DMS153 treated with DMSO at 0.1 percent for 48 hours (cell line): Measurements from ENCODE around the gene ADCY5.

Source experiments
- DNase-seq: peaks from one replicate; lab custom pipeline; 2025; ENCODE audit not compliant: unreplicated experiment; lab: John Stamatoyannopoulos, UW

The ADCY5 gene

DNA sequence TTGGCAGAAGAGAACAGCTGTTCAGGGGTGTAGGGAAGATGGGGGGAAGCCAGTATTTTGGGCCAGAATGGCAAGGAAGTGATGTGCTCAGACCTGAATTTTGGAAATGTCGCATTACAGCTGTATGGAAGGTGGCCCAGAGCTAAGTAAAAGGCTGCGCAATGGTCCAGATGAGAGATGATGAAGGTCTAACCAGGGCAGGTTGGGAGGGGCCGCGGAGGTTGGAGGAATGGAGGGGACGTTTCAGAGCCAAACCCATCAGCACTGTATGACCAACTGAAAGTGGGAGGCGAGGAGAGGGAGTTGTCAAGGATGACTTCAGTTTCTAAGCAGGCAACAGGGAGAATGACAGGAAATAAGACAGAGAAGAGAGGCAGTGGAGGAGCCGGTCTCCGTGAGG, 60.8 kb downstream of the ADCY5 start:
- no peak for DNase-seq

DNA sequence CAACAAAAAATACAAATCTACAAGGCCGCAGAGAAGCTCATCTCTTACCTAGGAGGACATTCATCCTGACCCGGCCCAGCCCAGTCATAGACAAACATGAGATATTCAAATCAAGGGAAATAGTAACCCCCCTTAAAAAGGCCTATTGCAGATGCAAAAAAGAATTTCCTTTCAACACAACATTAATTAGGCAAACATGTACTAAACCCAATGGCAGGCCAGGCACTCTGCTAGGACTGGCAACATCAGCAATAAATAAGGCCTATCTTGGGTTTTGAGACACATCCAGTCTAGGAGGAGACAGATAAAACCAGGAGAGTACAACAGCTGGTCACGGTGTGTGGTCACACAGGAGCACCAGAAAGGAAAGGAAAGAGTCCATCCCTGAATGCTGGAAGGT, 61.4 kb downstream of the ADCY5 start:
- DNase-seq, result no peak

DNA sequence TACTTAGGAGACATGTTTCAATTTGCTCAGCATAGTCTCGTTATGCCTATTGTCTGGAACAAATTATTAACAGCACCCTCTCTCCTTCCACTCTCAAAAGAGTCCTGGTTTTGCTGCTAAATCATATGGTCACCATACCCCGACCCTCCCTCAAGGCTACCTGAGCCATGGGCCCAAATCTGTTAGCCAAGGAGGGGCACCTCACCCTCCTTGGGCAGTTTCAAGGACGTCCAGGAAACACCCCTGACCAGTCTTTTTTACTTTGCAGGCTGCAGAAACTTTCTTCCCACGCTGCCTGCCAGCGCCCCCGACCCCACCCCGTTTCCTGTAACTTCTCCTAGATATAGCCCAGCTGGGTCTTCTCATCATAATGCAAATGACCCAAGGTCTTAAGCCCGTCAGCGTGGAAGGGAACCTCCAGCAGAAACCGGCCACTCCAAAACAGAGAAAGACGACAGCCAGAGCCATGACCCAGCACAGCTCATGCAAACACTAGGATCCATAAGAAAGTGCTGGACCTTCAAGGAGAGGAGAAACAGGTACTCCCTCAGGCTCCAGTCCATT, 62.3 kb downstream of the ADCY5 start:
- no peak for DNase-seq

DNA sequence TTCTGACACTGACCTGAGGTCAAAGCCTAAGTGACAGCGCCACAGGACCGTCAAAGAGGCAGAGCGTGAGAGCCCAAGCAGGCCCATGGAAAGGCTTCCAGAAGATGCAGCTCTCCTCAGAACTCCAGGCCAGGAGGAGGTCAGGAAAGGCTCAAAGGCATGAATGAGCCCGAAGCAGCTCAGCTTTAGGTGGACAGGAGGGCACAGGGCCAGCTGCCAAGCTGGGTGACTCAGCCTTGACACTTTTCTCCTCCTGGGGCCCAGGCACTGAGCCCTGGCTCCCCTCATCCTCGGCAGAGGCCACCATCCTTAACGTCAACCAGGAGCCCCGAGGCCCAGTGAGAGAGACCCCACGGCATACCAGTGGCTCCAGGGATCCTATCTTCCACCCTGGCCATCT, 62.9 kb downstream of the ADCY5 start:
- DNase-seq, result no peak

DNA sequence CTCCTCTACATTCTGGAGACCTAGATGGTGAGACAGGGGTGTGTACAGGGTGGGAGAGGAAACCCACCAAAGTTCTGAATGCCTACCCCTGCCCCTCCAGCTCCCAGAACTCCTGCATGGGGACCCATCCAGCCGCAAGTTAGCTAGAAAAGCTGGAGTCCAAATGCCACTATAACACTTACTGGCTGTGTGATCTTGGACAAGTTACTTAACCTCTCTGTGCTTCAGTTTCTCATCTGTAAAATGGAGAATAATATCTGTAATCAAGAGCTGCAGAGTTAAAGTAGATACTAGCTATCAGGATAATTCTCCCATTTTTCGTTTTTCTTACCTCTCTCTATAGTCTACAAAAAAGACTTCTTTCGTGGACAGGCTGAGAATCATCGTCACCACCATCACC, 63.4 kb downstream of the ADCY5 start:
- DNase-seq, result no peak

DNA sequence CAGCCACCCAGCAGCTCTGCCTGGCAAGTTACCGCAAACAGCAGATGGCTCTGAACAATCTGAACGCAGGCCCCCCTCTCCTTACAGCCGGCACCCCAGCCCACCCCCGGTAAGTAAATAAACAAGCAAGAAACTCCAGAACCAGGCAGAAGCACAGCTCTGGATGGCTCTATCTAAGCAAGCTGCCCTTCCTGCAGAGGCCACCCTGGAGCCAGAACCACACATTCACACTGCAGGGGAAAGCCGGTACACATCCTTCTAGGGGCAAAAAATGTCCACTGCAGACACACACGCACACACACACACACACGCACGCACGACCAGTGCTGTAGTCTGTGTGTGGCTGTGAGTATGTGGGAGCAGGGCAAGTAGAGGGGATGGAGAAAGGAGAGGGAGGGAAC, 63.9 kb downstream of the ADCY5 start:
- DNase-seq, result no peak

DNA sequence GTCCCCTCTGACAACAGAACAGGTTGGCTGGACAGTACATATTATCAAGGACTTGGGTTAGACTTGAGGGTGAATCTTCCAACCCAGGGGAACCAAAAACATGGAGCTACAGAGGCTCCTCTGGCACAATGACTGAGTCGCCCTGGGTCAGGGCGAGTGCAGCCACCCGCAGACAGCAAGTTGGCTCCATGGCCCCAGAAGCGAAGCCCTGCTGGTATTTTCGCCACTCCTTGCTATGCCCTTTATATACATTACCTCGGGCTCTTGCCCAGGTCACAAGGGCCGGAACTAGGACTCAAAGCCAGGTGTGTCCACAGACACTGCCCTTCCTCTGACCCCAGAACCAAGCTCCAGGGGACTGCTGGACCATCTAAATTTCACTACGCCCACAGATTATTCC, 64.6 kb downstream of the ADCY5 start:
- no peak for DNase-seq

DNA sequence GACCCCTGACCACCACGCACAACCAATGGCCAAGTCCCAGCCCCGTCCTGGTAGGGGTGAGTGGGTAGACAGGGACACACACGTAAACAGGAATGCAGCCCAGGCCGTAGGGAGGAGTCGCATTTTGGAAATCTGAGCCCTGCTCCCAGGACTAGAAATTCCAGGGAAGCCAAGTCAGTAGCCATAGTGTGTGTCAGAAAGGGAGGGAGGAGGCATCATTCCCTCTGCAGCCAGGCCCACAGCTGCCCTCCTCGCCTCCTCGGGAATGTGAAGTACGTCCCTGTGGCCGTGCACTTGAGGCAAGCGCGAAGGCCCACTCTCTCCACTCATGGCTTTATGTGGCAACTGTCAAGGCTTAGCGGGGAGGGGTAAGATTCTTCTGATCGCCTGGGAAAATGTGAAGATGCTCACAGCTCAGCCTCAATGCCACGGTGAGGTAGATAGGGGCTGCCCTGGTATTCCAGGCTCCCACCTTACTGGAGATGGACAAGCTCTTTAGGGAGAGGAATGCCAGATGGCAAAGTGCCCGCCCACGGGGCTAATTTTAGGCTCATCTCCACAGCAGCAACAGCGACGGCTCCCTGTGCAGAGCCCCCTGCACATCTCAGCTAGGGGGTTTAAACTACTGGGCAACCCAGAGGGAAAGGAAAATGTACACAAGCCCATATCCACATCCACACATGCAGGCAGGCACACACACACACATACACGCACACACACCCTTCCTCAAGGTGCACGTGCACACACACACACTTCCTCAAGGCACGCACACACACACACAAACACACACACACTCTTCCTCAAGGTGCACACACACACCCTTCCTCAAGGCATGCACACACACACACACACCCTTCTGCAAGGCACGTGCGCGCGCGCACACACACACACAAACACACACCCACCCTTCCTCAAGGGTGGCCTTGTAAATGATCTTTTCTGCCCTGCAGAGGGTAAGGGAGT, 65.5 kb downstream of the ADCY5 start:
- DNase-seq, result no peak

DNA sequence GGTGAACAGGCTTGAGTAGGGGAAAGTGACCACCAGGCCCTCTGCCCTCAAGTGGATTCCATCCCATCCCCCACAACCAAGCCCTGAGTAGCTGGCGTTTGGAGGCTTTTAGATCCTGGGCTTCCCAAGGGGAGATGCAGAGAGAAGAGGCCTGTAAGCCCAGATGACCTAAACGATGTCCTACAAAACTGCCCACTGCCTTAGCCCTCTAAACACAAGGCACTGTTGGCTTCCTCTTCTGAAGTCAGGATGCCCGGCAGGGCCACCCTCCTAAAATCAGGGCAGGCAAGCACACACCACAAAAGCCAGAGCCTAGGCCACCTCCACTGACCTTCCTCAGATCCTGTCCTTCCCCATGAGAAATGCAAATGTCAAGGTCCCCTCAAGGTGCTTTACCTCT, 68.6 kb downstream of the ADCY5 start:
- no peak for DNase-seq

DNA sequence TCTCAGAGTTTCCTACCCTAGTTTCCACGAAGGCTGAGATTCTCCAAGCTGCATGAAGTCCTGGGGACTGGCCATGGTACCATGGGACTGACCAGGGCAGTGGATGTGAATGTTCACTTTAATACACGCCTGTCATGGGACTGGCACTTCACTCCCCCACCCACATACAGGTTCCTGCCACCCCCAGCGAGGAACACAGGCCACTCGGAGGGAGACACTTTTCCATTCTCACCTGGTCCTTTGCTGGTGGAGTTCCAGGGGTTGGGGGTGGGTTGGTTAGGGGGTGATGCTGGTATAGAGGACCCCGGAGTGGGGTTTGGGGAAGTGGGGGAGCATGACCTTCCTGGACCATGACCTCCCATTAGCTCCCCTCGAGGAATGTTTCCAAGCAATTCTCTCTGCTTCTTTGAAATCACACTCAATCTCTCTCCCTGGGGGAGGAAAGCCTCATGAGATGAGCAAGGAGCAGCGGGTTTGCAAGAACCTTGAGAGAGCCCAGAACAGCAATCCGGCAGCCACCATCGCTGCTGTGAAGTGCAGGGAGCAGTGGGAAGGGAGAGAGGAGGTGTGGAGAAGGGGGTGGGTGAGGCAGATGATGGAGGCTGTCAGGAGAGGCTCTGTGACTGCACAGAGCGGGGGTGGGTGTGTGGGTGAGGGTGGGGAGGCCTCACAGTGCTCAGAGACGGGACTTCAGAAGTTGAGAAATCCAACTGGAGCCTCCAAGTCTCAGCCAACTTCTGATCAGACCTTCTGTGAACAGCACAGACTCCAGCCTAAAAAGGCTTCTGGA, 69.7 kb downstream of the ADCY5 start:
- DNase-seq, result no peak

DNA sequence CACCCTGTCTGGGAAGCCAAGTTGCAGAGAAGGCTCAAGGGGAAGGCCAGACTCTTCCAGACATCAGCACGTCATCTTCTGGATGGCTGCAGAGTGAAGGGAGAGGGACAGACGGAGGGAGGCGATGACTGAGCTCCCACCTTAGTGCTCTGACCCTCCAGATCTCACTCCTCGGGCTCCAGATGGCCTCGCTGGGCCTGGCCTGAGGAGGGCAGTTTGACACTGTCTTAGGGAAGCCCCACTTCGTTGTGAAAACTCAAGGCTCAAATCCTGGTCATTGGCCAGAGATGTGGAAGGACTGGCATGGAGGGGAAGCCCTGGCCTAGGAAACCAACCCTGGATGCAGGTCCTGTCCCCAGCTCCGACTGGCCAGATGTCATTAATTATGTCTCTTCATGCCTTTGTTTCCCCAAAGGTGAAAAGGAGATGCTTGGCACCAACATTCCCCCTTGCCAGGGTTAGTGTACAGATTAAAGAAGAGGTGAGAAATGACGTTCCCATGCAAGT, 70.4 kb downstream of the ADCY5 start:
- DNase-seq, result no peak

DNA sequence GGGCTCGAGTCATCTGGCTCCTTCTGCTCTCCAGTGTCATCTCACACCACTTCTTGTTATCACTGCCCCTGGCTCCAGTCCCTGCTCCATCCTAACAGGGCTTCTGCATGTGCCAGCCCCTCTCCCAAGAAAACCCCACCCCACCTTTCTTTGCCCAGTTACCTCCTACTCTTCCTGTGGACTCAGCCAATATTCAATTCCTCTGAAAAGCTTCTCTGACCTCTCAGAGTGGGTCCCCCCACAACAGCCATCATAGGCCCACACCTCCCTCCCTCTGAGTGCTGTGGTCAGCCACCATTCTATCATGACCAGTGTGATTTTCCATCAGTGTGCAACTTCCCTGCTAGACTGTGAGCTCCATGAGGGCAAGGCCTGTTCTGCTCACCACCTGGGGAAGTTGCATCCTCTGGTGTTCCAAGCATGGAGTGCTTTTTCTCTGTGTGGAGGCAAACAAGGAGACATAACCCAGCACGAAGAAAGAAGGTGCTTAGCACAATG, 71.6 kb downstream of the ADCY5 start:
- no peak for DNase-seq

DNA sequence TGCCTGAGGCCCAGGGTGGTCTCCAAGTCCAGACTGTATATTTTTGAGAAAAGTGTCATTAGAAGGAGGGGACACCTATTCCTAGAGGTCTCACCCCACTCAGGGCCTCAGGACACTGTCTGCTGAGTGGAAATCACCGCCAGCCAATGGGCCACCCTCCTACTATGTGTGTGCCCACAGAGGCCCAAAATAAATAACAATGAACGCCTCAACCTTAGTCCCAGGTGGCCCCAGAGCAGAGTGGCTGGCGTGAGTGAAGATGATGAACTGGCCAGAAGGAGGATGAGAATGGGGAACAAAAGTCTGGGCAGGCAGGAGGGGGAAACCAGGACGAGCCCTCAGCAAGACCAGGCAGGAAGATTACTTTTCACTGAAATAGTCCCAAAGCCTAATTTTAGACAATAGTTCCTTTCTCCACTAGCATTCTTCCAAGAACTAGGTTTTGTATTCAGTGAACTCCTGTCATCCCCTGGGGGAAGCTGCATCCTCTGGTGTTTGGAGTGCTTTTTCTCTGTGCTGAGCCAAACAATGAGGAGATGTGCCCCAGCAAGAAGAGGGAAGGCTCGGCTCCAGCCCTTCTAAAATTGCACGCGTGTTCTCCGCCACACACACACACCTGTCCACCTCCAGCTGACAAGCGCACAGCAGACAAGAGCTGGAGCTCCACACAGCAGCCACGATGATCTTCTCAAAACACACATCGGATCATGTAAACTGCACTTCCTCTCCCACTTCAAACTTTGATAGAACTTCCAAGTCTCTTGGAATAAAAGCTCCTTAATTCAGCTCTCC, 72.2 kb downstream of the ADCY5 start:
- DNase-seq, result no peak

DNA sequence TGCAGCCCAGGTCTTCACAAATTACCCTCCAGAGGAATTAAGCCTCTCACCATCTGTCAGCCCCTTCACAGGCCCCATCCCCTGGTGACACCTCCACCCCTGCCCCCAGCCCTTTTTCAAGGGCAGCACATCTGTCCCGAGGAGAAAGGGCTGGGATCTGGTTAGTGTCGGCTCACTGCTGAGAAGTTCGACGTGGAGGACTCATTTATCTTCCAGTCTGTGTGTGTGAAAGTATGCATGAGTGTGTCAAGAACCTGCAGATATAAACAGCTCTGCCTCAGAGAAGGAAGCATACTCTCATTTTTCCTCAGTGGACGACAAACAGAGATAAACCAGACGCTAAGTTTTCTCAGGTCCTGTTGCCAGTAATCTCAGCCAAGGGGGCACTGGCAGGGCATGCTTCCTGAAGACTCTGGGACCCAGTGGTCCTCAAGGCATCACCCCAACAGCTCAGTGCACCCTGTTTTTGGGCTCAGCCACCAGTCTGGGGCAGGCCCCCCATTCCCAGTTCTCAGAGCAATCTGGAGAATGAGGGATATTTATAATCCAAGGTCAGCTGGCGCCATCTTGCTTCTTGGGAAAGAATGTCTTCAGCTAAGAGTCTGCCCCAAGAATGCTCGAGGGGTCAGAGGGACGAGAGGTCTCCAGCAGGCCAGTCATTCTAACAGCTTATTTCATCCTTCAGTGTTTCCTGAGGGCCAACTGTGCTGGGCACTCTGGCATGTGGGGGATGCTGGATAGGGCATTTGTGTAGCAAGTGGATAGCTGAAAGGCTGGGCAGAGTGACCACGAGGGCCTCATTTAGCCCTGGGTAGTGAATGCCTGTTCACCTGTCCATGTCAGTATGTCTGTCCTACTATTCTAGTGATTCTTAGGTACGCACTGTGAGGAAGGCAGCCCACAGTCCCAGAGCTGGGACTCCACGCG, 73.6 kb downstream of the ADCY5 start:
- DNase-seq, result no peak

DNA sequence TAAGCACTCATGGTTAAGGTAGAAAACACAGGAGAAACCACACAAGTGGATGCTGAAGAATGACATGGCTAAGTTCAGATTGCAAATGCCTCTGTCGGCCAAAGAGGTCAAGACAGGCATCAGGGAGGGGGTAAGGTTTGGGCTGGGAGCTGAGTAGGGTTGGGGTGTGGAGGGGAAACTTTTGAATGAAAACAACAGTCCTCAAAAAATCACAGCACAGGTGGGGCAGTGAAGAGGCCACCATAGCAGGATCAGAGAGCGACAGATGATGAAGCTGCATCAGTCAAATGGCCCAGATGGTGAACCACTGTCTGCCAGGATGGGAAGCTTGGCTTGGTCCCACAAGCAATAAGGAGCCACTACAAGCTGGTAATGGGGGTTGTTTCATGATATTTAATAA, 74.9 kb downstream of the ADCY5 start:
- no peak for DNase-seq

DNA sequence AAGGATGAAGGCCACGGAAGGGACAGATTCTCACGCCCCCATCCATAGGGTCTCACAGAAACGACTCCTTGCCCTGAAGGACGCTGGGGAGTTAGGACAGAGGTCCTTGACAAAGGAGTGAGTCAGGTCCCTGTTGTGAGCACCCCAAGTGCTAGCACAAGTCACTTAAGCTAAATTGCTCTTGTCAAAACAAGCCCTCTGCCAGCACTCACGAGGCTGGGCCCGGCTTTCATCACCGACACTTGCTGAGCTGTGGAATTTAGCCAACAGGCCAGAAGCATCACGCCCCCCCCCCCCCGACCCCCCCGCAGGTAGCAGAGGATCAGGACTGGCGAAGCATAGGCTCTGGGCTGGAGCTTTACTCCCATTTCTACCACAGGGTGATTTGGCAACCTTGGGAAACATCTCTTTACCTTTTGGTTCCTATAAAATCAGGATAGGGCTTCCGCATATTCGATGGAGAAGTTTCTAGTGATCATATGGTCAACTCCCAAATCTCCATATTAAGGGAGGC, 75.4 kb downstream of the ADCY5 start:
- DNase-seq, result no peak

DNA sequence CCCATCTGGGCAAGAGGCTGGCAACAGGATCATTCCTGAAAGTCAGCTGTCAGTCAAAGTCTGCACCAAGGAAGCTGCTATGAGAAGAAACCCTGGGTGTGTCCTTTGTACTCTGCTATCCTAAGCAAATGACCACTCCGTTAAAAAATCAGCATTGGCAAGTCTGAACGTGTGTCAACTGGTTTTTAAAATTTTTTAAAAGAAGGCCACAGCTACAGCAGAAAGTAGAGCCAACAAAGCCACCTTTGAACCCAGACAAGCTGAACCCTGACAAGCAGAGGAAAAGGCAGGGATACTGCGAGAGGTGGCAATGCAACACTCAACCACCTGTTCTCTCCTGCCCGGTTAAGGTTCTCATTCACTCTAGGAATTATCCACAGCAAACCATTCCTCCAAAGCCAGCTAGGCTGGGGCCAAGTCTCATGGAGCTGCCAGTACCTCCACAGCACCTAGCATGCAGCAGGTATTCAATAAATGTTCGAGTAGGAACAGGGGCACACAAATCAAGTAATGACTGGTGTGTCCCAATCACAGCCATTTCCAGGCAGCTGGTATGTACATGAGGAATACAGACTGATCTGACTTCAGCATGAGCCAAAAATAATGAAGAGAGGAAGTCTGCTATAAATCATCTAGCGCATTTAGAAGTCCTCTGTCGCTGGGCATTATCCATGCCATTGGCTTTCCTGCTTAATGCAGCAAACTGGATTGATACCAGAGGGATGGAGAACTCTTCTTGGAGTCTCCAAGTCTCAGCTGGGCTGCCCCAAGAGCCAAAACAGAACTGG, 76.0 kb downstream of the ADCY5 start:
- DNase-seq, result no peak

DNA sequence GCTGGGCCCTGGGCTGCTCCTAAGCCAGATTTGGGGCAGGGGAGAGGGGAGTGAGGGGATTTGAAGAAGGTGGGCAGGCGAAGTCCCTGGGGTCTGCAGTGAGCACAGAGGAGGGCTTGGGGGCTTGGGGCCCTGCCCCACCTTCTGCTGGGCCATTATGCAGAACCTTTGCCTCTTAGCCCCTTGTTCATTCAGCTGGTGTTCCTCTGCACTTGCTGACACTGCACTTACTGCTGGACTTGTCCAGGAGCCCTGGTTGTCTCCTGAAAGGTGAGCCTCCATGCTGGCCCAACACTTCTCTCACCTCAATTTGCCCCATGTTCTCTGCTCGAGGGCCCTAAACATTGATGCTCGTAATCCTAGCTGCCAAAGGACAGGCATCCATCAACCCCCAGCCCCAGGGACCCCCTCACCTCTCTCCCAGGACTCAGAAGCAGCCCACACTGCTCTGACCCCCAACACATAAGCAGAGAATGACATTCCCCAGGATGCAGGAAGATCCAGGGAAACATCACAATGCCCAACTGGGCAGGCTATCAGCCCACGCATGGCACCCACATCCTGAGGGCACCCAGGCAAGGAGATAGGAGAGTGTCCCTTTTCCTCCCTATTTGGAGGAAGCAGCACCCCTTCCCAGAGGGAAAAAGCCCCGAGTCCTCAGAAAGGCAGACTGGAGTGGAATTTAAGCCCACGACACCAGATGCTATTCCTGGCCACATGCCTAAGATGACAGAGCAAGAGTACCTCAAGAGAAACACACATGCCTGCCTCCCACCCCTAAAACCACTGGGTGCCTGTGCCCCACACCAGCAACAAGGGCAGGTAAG, 76.8 kb downstream of the ADCY5 start:
- DNase-seq, result no peak
